Measurements from ENCODE around the gene FXN. TPM values are rescaled to one million over a fixed set of nuclear protein-coding genes. Genes with fewer than 3 reads are reported as not detected.

FXN gene
- total RNA-seq, 2 donors from 2014 or later = 9.6 to 17.8 TPM

DNA sequence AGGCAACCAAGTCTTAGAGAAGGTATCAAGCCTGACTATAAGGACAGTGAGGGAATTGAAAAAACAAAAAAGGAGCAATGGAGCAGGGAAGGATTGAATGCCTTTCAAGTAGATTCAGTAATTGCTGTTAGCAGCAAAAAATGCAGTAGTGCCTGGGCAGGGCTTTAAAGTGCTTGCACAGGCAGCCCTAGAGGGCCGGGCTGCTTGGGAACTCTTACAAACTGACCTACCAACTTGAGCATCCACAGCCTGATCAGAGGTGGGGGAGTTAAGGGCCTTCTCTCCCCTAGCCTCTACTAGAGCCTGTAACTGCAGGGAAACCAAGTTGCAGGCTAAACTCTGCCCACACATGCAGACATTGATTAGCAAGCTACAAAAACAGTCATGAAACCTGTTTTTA is 19.4 kb downstream of the FXN start:
- H3K9me3 ChIP-seq = no peaks in the 10 kb centered on the region
- DNase-seq (ENCODE audit: low spot score) = no peak
- no peaks in the 10 kb centered on the region for H3K36me3 ChIP-seq
- H3K4me1 ChIP-seq (replicated peaks) = no peaks in the 10 kb centered on the region
- H3K4me3 ChIP-seq = no peak overlapping the region
- intact Hi-C loops (cut with DNase I) = loop anchor here (2.0 kb wide), 1 partner anchor 138 kb away; no protein-coding TSS in a partner anchor
- no peaks in the 10 kb centered on the region for H3K27me3 ChIP-seq (replicated peaks; ENCODE audit: insufficient read depth)
- 40% methylated on average over 1 of the region's 1 CpG for WGBS
- no peak overlapping the region for H3K27ac ChIP-seq
- TF ChIP-seq, protein P1, sequence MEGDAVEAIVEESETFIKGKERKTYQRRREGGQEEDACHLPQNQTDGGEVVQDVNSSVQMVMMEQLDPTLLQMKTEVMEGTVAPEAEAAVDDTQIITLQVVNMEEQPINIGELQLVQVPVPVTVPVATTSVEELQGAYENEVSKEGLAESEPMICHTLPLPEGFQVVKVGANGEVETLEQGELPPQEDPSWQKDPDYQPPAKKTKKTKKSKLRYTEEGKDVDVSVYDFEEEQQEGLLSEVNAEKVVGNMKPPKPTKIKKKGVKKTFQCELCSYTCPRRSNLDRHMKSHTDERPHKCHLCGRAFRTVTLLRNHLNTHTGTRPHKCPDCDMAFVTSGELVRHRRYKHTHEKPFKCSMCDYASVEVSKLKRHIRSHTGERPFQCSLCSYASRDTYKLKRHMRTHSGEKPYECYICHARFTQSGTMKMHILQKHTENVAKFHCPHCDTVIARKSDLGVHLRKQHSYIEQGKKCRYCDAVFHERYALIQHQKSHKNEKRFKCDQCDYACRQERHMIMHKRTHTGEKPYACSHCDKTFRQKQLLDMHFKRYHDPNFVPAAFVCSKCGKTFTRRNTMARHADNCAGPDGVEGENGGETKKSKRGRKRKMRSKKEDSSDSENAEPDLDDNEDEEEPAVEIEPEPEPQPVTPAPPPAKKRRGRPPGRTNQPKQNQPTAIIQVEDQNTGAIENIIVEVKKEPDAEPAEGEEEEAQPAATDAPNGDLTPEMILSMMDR (IDR thresholded peaks at IDR 0.05) = no peak
- TF ChIP-seq POLR2A (IDR thresholded peaks at IDR 0.05) (no peak), POLR2AphosphoS5 (IDR thresholded peaks at IDR 0.05) (no peak)

DNA sequence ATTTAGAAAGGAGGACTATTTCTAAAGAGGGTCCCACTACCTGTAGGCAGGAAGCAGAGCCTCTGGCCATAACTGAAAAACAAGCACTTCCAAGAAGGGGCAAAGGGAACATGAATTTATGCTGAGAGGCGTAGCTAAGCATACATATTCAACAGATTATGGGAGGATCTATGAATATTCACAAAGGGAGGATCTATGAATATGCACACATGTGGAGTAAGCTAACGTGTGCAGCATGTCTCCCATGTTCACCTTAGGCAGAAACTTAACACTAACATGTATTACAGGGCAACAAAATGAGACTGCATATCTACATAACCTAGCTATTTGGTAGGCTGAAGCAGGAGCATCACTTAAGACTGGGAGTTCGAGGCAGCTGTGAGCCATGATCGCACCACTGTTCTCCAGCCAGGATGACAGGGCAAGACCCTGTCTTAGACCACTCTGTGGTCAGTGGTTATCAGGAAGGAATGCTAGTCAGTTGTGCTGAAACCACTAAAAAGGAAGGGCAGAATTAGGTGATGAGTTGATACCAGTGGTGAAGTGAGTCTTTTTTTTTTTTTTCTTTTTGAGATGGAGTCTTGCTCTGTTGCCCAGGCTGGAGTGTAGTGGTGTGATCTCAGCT is 20.8 kb downstream of the FXN start:
- intact Hi-C loops (cut with DNase I) = no loop called here
- Histone ChIP-seq H3K4me3 (no peak overlapping the region), H3K27me3 (replicated peaks; ENCODE audit: insufficient read depth) (no peaks in the 10 kb centered on the region), H3K27ac (no peak overlapping the region), H3K9me3 (no peaks in the 10 kb centered on the region), H3K36me3 (no peaks in the 10 kb centered on the region), H3K4me1 (replicated peaks) (no peaks in the 10 kb centered on the region)
- TF ChIP-seq POLR2AphosphoS5 (IDR thresholded peaks at IDR 0.05) = no peak
- TF ChIP-seq, protein P1 (IDR thresholded peaks at IDR 0.05) = no peak
- TF ChIP-seq POLR2A (IDR thresholded peaks at IDR 0.05) = no peak
- no peak for DNase-seq (ENCODE audit: low spot score)
- 91% methylated on average over 4 of the region's 4 CpGs for WGBS

DNA sequence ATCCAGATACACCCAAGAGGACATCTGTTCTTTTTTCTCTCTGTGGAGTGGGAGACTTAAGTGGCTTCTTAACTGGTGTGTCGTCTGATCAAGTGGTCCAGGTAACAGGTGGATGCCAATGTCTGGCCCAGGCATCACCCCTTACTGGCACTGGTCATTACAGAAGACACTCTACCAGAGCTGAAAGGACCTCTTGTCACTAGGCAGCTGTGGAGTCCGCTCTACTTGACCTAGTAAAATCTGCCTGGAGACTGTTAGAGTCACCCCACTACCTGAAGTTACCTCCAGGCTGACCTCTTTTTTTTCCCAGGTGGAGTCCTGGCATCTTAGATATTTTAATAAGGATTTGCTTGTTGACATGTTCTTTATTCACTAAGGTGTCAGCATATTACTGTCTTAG is 22.5 kb downstream of the FXN start:
- 88% methylated on average over 2 of the region's 2 CpGs for WGBS
- TF ChIP-seq POLR2A (IDR thresholded peaks at IDR 0.05) (no peak), POLR2AphosphoS5 (IDR thresholded peaks at IDR 0.05) (no peak)
- TF ChIP-seq, protein P1 (IDR thresholded peaks at IDR 0.05) = no peak
- no peaks in the 10 kb centered on the region for H3K4me1 ChIP-seq (replicated peaks)
- no peaks in the 10 kb centered on the region for H3K9me3 ChIP-seq
- no peaks in the 10 kb centered on the region for H3K36me3 ChIP-seq
- no peaks in the 10 kb centered on the region for H3K27me3 ChIP-seq (replicated peaks; ENCODE audit: insufficient read depth)
- H3K27ac ChIP-seq = no peak overlapping the region
- intact Hi-C loops (cut with DNase I) = no loop called here
- no peak for DNase-seq (ENCODE audit: low spot score)
- H3K4me3 ChIP-seq = no peak overlapping the region

DNA sequence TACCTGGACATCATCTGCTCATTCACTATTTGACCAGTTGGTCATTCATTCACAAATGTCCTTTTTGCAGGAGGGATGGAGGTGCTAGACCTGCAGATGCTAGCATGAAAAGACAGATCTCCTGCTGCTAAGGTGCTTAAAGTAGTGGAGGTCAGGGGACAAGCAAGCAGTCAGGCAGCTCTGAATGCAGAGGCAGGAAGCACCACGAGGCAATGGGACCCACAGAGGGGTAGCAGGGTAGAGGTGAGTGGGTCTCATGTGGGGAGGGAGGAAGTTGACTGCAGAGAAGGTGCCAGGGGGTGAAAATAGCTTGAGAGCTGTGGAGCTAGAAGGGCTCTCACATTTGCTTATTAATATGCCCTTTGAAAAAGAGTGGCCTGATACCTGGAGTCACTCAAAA is 25.2 kb downstream of the FXN start:
- Histone ChIP-seq H3K27me3 (replicated peaks; ENCODE audit: insufficient read depth) (no peaks in the 10 kb centered on the region), H3K4me3 (no peak overlapping the region), H3K9me3 (no peaks in the 10 kb centered on the region), H3K27ac (no peak overlapping the region), H3K36me3 (no peaks in the 10 kb centered on the region), H3K4me1 (replicated peaks) (no peaks in the 10 kb centered on the region)
- intact Hi-C loops (cut with DNase I) = loop anchor here (5.0 kb wide), 1 partner anchor 87 kb away; no protein-coding TSS in a partner anchor
- no peak for DNase-seq (ENCODE audit: low spot score)
- WGBS = 32% methylated on average over 1 of the region's 1 CpG
- TF ChIP-seq POLR2AphosphoS5 (IDR thresholded peaks at IDR 0.05) (no peak), POLR2A (IDR thresholded peaks at IDR 0.05) (no peak)
- TF ChIP-seq, protein P1 (IDR thresholded peaks at IDR 0.05) = no peak

DNA sequence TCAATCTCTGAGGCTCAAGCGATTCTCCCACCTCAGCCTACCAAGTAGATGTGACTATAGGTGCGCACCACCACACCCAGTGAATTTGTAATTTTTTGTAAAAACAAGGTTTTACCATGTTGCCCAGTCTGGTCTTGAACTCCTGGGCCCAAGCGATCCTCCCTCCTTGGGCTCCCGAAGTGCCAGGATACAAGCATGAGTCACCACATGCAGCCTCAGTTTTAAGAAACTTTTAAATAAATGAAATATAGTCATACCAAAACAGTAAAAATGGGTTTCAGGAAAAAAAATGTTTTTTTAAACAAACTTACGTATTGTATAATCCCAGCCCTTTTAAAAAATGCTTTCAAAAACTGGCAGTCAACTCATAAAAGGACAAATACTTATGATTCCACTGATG is 26.6 kb downstream of the FXN start:
- intact Hi-C loops (cut with DNase I) = loop anchor here (5.0 kb wide), 1 partner anchor 85 kb away; no protein-coding TSS in a partner anchor
- no peak for DNase-seq (ENCODE audit: low spot score)
- Histone ChIP-seq H3K27me3 (replicated peaks; ENCODE audit: insufficient read depth) (no peaks in the 10 kb centered on the region), H3K27ac (no peak overlapping the region), H3K4me1 (replicated peaks) (no peaks in the 10 kb centered on the region), H3K36me3 (no peaks in the 10 kb centered on the region), H3K9me3 (no peaks in the 10 kb centered on the region), H3K4me3 (no peak overlapping the region)
- WGBS = 95% methylated on average over 5 of the region's 5 CpGs
- no peak for TF ChIP-seq POLR2AphosphoS5 (IDR thresholded peaks at IDR 0.05)
- TF ChIP-seq POLR2A (IDR thresholded peaks at IDR 0.05) = no peak
- TF ChIP-seq, protein P1 (IDR thresholded peaks at IDR 0.05) = no peak
